OCI-LY3 (cell line): ENCODE data around the gene PRX.

Experiments used
- CTCF ChIP-seq: fragments of 200-600, 300-600 bp; sonication (generic); IDR thresholded peaks from 2 replicates; pipeline ENCODE4 v1.5.1; 2014; ENCODE audit warnings: antibody characterized with exemption, low read length, low read depth
- EZH2phosphoT487 ChIP-seq: fragments of 200-600 bp; shearing (Covaris generic); IDR thresholded peaks from 2 replicates; pipeline ENCODE4 v1.6.1; 2018; ENCODE audit warnings: antibody characterized with exemption, mixed run types, low read depth

- TF ChIP-seq CTCF (no peak), EZH2phosphoT487 (no peak)
These were observed 10.8 kb upstream of the PRX start for GRCh38 chr19:40423938-40424337.
